ENCODE measurements around the gene CACNB4.

The CACNB4 gene

DNA sequence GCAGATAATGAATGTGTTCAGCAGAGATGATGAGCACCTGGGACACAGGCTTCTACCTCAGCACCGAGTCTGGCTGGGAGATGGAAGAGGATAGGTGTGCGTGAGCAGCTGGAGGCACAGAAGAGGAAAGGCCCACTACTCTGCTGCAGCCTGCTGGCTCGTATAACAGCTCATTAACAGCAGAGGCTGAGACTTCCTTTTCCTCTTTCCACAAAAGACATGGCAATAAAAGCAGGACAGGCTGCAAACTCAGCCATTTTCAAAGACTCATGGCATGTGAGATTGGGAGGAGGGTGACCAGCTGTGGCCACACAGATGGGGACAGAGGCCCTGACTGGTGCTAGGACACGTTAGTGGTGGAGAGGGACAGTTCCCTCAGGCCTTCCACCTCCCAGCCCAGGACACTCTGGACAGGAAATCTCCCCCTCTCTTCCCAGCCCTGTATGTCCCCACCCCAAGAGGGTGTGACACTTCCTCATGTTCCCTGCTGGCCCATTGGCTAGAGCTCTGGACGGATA is 60.3 kb downstream of the CACNB4 start:
- H3K4me3 ChIP-seq (ENCODE audit: low read depth, low read length) = no peak overlapping the region
- no peak for DNase-seq
- TF ChIP-seq, protein P1, sequence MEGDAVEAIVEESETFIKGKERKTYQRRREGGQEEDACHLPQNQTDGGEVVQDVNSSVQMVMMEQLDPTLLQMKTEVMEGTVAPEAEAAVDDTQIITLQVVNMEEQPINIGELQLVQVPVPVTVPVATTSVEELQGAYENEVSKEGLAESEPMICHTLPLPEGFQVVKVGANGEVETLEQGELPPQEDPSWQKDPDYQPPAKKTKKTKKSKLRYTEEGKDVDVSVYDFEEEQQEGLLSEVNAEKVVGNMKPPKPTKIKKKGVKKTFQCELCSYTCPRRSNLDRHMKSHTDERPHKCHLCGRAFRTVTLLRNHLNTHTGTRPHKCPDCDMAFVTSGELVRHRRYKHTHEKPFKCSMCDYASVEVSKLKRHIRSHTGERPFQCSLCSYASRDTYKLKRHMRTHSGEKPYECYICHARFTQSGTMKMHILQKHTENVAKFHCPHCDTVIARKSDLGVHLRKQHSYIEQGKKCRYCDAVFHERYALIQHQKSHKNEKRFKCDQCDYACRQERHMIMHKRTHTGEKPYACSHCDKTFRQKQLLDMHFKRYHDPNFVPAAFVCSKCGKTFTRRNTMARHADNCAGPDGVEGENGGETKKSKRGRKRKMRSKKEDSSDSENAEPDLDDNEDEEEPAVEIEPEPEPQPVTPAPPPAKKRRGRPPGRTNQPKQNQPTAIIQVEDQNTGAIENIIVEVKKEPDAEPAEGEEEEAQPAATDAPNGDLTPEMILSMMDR (IDR thresholded peaks at IDR 0.05; ENCODE audit: low read depth, low read length) = no peak
- H3K27ac ChIP-seq = no peak overlapping the region
- no peaks in the 10 kb centered on the region for H3K36me3 ChIP-seq
- no peaks in the 10 kb centered on the region for H3K27me3 ChIP-seq (ENCODE audit: insufficient read depth, low read depth, severe bottlenecking)
- H3K9me3 ChIP-seq (ENCODE audit: severe bottlenecking) = no peaks in the 10 kb centered on the region

- TF ChIP-seq, protein P1 (IDR thresholded peaks at IDR 0.05; ENCODE audit: low read depth, low read length) = no peak
- DNase-seq = no peak
- no peaks in the 10 kb centered on the region for H3K27me3 ChIP-seq (ENCODE audit: insufficient read depth, low read depth, severe bottlenecking)
- no peak overlapping the region for H3K4me3 ChIP-seq (ENCODE audit: low read depth, low read length)
- no peak overlapping the region for H3K27ac ChIP-seq
- H3K36me3 ChIP-seq = no peaks in the 10 kb centered on the region
- H3K9me3 ChIP-seq (ENCODE audit: severe bottlenecking) = no peaks in the 10 kb centered on the region
Measured at GRCh38 chr2:152037743-152038435, 61.0 kb downstream of the CACNB4 start.

DNA sequence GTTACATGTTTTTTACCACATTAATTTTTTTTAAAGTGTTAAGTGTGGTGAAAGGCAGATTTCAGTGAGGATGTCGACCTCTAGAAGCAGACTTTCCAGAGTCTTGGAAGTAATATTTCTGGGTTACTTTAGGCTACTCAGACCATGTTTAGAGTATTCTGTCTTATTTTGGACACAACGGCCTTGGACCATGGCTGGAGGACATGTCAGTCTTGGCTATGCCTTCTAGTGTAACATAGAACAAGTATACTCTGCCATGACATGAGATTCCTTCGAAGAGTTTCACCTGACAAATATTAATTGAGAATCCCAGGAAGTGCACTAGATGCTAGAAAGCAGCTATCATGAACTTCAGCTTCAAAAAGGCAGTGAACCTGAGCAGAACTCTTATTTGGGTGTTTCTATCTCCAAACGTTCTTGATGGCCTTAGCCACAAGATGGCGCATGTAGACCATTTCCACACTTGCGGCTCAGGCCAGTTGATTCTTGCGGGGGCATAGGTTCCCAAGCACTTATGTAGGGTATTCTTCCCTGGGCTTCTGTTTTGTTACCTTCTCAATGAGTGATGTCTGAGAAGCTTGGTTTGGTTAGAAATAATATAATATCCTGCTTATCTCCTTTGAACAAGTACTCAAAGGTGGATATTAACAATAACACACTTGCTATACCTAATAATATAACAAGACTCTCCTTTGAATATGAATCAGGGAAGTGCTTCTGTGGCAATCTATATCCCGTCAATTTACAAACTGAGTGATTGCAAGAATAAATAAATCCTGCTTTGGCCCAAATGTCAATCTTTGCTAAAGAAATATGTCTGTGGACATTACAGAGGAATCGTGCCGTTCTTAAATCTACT is 62.0 kb downstream of the CACNB4 start:
- no peaks in the 10 kb centered on the region for H3K36me3 ChIP-seq
- no peaks in the 10 kb centered on the region for H3K9me3 ChIP-seq (ENCODE audit: severe bottlenecking)
- H3K27ac ChIP-seq = no peak overlapping the region
- peak; percentile 64 for DNase-seq
- TF ChIP-seq, protein P1 (IDR thresholded peaks at IDR 0.05; ENCODE audit: low read depth, low read length) = peak; percentile 76
- H3K27me3 ChIP-seq (ENCODE audit: insufficient read depth, low read depth, severe bottlenecking) = no peaks in the 10 kb centered on the region
- H3K4me3 ChIP-seq (ENCODE audit: low read depth, low read length) = no peak overlapping the region

- H3K27ac ChIP-seq = no peak overlapping the region
- TF ChIP-seq, protein P1 (IDR thresholded peaks at IDR 0.05; ENCODE audit: low read depth, low read length) = no peak
- no peaks in the 10 kb centered on the region for H3K27me3 ChIP-seq (ENCODE audit: insufficient read depth, low read depth, severe bottlenecking)
- H3K36me3 ChIP-seq = no peaks in the 10 kb centered on the region
- H3K4me3 ChIP-seq (ENCODE audit: low read depth, low read length) = no peak overlapping the region
- DNase-seq = no peak
- H3K9me3 ChIP-seq (ENCODE audit: severe bottlenecking) = peaks cover 4% of the 10 kb centered on the region
Measured at GRCh38 chr2:152034257-152034801, 64.5 kb downstream of the CACNB4 start.

DNA sequence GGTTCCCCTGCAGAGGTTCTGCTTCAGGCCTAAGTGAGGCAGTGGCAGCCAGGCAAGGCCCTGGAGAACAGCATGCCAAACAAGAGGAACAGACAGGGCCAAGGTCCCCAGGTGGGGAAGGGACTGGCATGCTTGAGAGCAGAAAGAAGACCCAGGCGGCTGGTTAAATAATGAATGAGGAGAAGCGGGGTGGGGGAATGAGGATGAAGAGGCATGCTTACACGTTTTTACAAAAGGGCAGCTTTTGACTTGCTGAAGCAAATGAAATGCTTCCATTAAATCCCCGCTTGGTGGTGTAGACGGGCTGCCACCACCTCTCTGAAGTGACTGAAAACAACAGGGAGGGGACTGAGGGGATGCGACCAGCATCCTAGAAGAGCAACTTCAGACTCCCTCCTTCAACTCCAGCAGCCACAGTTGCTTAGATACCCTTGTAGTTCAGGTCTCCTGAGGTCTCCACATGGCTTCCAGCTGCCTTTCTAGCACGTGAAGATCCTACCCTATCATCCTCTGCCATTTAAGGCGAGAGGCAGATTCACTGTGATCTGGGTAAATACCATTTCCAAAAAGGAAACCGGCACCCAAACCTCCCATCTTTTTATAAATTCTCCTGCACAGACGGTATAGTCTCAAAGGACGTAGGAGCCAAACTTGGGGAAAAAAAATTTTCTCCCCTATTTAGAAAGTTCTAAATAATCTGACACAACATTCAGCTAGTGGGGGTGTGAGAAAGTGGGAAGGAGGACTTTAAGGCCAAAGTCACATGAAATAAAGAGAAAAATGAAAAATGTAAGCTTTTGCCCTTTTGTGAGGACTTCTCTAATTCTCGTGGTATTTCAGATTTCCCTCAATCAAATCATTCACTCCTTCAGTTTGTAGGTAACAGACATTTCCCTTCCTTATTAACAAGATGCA is 65.6 kb downstream of the CACNB4 start:
- Histone ChIP-seq H3K27ac (no peak overlapping the region; the same call in 1 of the 2 replicates), H3K27me3 (ENCODE audit: insufficient read depth, low read depth, severe bottlenecking) (no peaks in the 10 kb centered on the region), H3K9me3 (ENCODE audit: severe bottlenecking) (peaks cover 4% of the 10 kb centered on the region), H3K36me3 (no peaks in the 10 kb centered on the region), H3K4me3 (ENCODE audit: low read depth, low read length) (no peak overlapping the region)
- TF ChIP-seq, protein P1 (IDR thresholded peaks at IDR 0.05; ENCODE audit: low read depth, low read length) = no peak
- DNase-seq = no peak

Data from WERI-Rb-1 (cell line).